ENCODE results near the gene PCDHGB7. TPM values are rescaled to one million over a fixed set of nuclear protein-coding genes. Genes with fewer than 3 reads are reported as not detected.
"Not testable (repeated sequence)": the region's sequence is repeated elsewhere in the genome, so short reads cannot be mapped to it uniquely, and the experiment has no call there.

The PCDHGB7 gene
- total RNA-seq, 4 donors from 2014 or later = 7.1 to 27.6 (median 18.1) TPM

DNA sequence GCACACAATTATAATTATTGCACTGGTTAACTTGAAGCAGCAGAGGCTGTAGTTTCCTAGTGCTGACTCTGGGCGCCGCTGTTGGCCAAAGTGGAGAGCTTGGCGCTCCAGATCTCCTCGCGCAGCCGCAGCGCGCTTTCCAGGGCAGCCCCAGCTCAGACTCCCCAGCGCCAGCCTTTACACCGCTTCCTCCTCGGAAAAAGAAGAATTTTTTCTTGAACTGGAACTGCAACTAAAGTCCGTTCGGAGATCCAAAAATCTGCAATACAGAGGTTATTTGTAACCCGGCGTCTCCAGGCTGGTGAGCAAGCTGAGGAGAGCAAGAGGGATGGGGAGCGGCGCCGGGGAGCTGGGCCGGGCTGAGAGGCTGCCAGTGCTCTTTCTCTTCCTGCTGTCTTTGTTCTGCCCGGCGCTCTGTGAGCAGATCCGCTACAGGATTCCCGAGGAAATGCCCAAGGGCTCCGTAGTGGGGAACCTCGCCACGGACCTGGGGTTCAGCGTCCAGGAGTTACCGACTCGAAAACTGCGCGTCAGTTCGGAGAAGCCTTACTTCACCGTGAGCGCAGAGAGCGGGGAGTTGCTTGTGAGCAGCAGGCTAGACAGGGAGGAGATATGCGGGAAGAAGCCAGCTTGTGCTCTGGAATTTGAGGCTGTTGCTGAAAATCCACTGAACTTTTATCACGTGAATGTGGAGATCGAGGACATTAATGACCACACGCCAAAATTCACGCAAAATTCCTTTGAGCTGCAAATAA is 29.7 kb upstream of the PCDHGB7 start, which contains the start of gene PCDHGB4:
Gene PCDHGB4, plus strand, starts transcription at position 142 of the 755 bp plus-strand sequence. Its CDS starts 187 bp downstream, at position 329.
- peaks cover 0 to 86% of the 10 kb centered on the region in 2 donors for H3K9me3 ChIP-seq
- H3K27ac ChIP-seq; intact Hi-C loops (cut with DNase I; ENCODE audit: low total_unique reads); H3K36me3 ChIP-seq; H3K27me3 ChIP-seq; H3K4me3 ChIP-seq; DNase-seq; H3K4me1 ChIP-seq: not testable (repeated sequence)
- TF ChIP-seq CTCF (IDR thresholded peaks at IDR 0.05) = peak in 1 of 4 experiments; percentile 27

DNA sequence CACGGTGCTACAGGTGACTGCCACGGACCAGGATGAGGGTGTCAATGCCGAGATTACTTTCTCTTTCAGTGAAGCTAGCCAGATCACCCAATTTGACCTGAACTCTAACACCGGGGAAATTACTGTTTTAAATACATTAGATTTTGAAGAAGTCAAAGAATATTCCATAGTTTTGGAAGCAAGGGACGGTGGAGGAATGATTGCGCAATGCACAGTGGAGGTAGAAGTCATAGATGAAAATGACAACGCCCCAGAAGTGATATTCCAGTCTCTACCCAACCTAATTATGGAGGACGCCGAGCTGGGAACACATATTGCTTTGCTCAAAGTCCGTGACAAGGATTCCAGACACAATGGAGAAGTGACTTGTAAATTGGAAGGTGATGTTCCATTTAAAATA is 28.8 kb upstream of the PCDHGB7 start:
- DNase-seq = no peak
- Histone ChIP-seq H3K4me3 (no peak overlapping the region), H3K27me3 (no peaks in the 10 kb centered on the region), H3K4me1 (no peaks in the 10 kb centered on the region), H3K9me3 (peaks cover 0 to 86% of the 10 kb centered on the region in 2 donors), H3K27ac (no peak overlapping the region), H3K36me3 (no peaks in the 10 kb centered on the region)
- intact Hi-C loops (cut with DNase I; ENCODE audit: low total_unique reads) = no loop called here
- TF ChIP-seq POLR2A (IDR thresholded peaks at IDR 0.05) (no peak), CTCF (IDR thresholded peaks at IDR 0.05) (no peak)

GRCh38 chr5:141389153-141390042 is 28.1 kb upstream of the PCDHGB7 start:
- Histone ChIP-seq H3K27ac (no peak overlapping the region), H3K4me3 (no peak overlapping the region), H3K4me1 (no peaks in the 10 kb centered on the region), H3K36me3 (no peaks in the 10 kb centered on the region), H3K9me3 (peaks cover 0 to 86% of the 10 kb centered on the region in 2 donors), H3K27me3 (no peaks in the 10 kb centered on the region)
- TF ChIP-seq POLR2A (IDR thresholded peaks at IDR 0.05) (no peak), CTCF (IDR thresholded peaks at IDR 0.05) (no peak)
- intact Hi-C loops (cut with DNase I; ENCODE audit: low total_unique reads) = no loop called here
- no peak for DNase-seq

- Histone ChIP-seq H3K9me3 (peaks cover 0 to 82% of the 10 kb centered on the region in 2 donors), H3K4me3 (no peak within 1 kb of the TSS), H3K27me3 (no peaks in the 10 kb centered on the region), H3K36me3 (no peaks in the 10 kb centered on the region), H3K27ac (no peak within 1 kb of the TSS), H3K4me1 (no peaks in the 10 kb centered on the region)
- TF ChIP-seq POLR2A (IDR thresholded peaks at IDR 0.05) (no peak), CTCF (IDR thresholded peaks at IDR 0.05) (no peak)
- no peak for DNase-seq
- intact Hi-C loops (cut with DNase I; ENCODE audit: low total_unique reads) = no loop called here
These were observed 24.9 kb upstream of the PCDHGB7 start, which contains the start of gene PCDHGA8 for GRCh38 chr5:141392429-141393198. PCDHGA8 (plus strand) TSS chr5:141392633; CDS start chr5:141392814, 181 bp downstream.

Data from uterus (tissue), 4 donors.